Activated T-cell treated with anti-CD3 and anti-CD28 coated beads, Interleukin-2, amount 50 U/mL, for 48 hours (primary cell): ENCODE results near the gene ACTN3.

Experiments used
- DNase-seq, 2 experiments: peaks; one replicate each; pipeline ENCODE4 v3.0.0-alpha.2; 2020

Gene ACTN3

DNA sequence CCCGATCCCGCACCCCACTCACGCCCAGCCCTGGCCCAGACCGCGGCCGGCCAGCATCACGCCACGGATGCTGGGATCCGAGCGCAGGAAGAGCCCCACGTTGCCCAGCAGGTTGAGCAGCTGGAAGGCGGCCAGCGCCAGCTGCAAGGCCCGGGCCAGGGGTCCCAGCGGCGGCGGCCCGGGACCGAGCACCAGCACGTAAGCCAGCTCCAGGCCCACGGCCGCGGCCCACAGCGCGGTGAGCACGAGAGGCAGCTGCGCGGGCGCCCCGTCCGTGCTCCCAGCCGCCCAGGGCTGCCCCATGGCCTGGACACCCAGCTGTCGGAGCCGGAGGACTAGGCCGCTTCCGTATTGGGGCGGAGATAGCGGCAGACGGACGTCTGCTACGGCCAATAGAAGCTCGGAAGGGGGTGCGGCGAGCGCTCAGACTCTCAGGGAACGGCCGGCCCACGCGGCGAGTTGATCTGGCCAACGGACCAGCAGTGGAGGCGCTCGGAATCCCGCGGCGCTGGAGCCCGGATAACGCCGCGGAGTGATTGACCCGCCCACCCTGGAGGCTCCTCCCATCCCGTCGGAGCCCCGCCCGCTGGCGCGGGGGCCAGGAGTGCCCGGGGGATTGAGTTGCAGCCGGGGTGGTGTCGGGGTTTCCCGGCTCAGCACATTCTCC is 869 bp upstream of the ACTN3 start, which contains the start of gene ZDHHC24:
TSS of gene ZDHHC24 (minus strand) at position 348 of the 667 bp plus-strand sequence. CDS start at position 303, 45 bp downstream.
- DNase-seq, result peak; percentile 95 to 97

DNA sequence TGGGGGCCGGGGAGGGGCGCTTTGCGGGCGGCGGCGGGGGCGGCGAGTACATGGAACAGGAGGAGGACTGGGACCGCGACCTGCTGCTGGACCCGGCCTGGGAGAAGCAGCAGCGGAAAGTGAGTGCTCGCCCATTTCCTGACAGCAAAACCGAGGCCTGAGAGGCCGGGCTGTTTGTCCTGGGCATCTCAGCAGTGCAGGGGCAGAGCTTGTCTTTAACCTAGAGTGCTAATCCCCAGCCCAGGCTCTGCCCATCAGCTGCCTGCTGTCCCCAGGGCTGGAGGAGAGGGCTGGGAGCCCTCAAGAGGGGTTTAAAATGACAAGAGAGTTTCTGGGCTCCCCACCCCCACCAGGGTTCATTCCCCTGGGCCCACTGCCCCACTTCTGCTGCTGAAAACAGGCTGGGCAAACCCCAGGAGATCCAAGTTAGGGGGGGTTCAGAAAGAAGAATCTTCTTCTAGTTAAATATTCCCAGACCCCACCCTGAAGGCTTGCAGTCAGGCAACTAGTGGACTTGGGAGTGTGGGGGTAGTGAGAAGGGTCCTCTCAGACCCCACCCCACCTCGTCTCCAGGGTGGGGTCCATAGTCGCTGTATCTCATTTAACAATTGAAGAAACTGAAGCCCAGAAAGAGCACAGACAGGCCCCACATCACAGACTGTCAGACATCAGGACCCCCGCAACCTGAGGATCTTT is 411 bp downstream of the ACTN3 start:
- no peak for DNase-seq

- DNase-seq, result no peak
These were observed 933 bp downstream of the ACTN3 start for GRCh38 chr11:66547662-66548009.

DNA sequence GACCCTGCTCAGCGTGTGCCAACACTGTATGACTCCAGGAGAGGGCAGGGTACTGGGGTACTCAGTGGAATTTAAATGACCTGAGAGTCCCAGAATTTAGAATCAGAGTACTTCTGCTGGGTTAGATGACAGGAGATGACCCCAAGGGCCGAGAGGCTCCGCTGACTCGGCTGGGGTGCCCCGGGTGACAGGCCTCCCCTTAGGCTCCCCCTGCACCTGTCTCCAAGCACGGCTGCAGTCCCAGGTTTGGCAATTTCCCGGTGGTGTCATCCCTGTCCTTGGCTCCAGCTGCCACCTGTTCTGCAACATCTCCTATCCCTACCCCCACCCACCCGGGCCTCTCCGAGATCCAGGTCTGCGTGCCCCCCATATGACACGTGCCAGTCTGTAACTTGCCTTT is 1.3 kb downstream of the ACTN3 start:
- DNase-seq, result no peak

DNA sequence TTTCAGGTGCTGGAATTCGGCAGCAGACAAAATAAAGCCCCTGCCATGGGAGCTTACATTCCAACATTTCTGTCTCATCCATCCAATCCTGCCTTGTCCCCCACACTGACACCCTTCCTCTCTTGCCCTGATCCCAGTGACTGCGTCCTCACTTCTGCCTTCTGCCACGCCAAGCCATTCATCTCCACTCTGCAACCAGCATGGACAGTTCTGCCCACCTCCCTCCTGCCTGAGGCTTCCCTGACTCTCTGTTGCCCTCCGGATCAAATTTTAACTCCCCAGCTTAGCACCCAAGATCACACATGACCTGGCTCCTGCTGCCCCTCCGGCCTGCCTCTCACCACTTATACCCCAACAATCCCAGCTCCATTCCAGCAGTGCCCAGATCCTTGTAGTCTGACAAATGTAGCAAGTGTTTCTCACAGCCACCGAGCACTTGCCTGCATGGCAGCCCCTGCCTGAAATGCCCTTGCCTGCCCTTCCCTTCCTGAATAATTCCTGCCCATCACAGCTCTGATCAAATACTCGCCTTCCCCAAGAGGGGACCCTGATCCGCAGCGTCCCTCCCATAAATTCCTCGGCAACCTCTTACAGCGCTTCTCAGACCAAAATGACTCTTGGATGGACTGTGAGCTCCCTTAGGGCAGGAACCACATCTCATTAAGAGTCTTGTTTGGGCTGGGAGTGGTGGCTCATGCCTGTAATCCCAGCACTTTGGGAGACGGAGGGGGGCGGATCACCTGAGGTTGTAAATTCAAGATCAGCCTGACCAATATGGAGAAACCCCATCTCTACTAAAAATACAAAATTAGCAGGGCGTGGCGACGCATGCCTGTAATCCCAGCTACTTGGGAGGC is 2.3 kb downstream of the ACTN3 start:
- no peak for DNase-seq

DNA sequence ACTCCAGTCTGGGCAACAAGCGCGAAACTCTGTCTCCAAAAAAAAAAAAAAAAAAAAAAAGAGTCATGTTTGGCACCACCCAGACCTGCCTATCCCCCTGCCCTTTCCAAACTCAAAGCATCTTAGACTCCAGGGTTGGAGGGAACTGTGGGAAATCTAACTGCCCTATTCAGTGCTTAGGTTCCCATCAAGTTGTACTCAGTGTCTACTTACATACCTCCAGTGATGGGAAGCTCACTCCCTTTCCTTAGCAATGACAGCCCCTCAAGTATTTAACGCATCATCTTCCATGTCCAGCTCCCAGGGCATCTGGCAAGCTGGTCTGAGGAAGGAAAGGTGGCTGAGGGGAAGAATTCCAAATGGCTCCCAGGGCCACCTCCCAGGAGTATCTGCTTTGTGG is 3.0 kb downstream of the ACTN3 start:
- DNase-seq, result no peak

GRCh38 chr11:66550887-66551286 is 4.2 kb downstream of the ACTN3 start:
- no peak for DNase-seq

- no peak for DNase-seq
These were observed 7.9 kb downstream of the ACTN3 start for GRCh38 chr11:66554602-66555001.

DNA sequence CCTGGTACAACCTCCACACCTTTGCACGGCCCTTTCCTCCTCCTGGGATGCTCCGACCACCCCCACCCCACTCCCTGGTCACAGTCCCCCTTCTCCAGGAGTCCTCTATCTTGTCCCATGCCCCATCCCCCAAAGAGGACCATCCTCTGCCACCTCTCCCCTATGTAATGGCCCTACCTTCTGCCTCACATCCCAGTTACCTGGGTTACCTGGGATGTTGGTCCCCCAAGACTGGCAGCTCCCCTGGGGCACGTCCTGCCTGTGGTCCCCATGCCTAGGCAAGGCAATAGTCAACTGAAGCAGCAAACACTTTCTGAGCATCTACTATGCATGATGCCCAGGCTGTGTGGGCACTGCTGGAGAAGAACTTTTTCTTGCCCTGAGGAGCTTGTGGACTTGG is 8.7 kb downstream of the ACTN3 start:
- DNase-seq, result no peak

GRCh38 chr11:66556086-66556485 is 9.4 kb downstream of the ACTN3 start:
- no peak for DNase-seq

- DNase-seq, result no peak
These were observed 11.1 kb downstream of the ACTN3 start for GRCh38 chr11:66557733-66558326.

DNA sequence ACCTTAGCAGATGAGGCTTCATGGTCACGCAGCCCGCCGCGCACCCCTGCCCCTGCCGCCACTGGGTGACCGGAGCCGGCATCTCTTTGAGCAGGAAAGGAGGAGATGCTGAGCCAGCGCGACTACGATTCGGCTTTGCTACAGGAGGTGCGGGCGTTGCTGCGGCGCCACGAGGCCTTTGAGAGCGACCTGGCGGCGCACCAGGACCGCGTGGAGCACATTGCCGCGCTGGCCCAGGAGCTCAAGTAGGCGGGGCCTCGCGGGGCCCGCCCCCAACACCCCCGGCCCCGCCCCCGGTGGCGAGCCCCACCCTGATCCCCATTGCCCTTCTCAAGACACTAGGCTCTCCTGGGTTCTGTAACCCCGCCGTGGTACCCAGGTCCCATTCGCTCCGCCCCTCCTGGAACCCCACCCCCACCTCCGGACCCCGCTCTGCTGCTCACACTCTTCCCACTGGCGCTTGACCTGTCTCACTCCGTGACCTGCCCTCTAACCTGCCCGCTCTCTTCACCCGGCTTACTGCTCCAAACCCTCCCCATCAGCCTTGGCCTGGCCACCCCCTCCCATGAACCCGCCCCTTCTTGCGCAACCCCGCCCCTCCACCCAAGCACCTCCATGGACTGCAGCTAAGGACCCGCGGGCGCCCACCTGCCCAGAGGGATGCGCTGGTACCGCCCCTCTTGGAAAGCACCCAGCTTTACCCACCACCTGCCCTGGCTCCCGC is 12.6 kb downstream of the ACTN3 start:
- peak; percentile 43 to 58 for DNase-seq

DNA sequence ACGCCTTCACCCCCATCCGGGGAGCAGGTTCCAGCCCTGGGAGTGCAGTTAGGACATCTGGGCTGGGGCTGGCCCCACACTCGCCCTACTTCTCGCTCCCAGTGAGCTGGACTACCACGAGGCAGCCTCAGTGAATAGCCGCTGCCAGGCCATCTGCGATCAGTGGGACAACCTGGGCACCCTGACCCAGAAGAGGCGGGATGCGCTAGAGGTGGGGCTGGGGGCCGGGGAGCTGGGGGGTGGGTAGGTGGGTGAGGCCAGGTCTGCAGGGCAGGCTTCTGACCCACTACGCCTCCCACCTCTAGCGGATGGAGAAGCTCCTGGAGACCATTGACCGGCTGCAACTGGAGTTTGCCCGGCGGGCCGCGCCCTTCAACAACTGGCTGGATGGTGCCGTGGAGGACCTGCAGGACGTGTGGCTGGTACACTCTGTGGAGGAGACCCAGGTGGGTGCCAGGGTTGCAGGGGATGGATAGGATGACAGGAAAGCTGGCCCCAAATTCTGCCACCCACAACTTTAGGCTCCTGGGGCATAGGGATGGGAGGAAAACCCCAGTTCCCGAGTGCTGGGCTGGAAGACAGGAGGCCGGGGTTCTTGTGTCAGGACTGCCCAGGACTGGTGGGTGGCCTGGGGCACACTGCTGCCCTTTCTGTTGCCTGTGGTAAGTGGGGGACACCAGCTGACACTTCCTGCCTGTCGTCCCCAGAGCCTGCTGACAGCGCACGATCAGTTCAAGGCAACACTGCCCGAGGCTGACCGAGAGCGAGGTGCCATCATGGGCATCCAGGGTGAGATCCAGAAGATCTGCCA is 13.4 kb downstream of the ACTN3 start:
- no peak for DNase-seq

GRCh38 chr11:66561178-66561974 is 14.7 kb downstream of the ACTN3 start:
- DNase-seq, result no peak

DNA sequence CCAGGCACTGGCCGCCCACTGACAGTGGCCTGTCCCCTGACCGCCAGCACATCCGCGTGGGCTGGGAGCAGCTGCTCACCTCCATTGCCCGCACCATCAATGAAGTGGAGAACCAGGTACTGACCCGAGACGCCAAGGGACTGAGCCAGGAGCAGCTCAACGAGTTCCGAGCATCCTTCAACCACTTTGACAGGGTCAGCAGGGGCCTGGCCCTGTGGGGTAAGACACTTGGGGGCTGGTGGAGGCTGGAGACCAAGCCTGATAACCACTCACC is 15.2 kb downstream of the ACTN3 start:
- DNase-seq, result no peak

DNA sequence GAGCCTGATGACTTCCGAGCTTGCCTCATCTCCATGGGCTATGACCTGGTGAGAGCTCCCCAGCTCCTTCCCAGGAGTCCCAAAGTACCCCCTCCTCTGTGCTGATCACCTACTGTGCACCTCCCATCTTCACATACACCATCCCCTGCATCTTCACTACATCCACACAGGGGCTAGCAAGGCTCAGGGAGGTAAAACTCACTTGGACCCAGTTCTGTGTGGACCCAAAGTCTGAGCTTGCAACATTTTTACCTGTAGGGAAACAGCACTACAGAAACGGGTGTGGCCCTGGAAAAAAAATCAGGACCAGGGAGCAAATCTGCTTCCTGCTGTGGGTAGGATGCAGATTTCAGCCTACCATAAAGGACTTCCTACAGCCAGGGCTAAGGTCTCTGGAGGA is 15.6 kb downstream of the ACTN3 start:
- no peak for DNase-seq

- DNase-seq, result no peak
These were observed 16.3 kb downstream of the ACTN3 start for GRCh38 chr11:66562907-66563583.

DNA sequence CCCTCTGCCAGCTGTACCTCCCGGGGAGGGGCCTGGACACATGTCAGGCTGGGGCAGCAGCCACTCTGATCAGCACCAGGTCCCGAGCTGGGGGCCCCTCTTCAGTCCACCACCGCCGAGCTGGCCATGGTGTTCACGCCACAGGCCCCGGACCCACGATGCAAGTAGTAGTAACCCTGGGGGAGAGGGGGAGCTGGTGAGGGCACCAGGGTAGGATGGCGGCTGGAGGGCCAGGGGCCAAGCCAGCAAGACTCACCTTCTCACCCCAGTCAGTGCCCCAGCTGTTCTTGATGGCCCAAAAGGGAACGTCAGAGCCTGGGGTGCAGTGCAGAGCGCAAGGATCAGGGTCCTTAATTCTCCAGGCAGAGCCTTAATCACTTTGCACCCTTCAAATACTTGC is 17.1 kb downstream of the ACTN3 start:
- DNase-seq, result no peak

- no peak for DNase-seq
These were observed 17.8 kb downstream of the ACTN3 start for GRCh38 chr11:66564538-66564937.

GRCh38 chr11:66564984-66565383 is 18.3 kb downstream of the ACTN3 start:
- no peak for DNase-seq

DNA sequence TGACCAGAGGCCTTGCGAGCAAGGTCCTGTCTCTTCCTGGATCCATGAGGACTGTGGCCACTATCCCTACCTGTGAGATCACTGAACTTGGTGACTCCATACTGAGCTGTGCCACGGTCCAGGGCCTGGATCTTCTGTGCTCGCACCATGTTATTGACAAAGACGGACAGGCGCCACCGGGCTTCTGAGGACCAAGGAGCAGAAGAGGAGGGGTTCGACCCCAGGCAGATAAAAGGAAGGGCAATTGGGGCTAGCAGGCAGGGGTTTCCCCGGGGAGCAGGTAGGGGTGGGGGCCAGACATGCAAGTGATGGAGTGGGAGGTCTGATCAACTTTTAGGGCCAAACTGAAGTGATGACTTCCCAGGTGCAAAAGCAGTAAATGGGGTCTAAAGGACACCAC is 19.5 kb downstream of the ACTN3 start:
- no peak for DNase-seq
